GM19238 (cell line): ENCODE data around the gene NMRK2.
"Not testable (repeated sequence)": the region's sequence is repeated elsewhere in the genome, so short reads cannot be mapped to it uniquely, and the experiment has no call there.

ENCODE experiments used
- DNase-seq: peaks from one replicate; pipeline ENCODE4 v3.0.0; 2011; ENCODE audit warnings: low spot score; ENCODE audit not compliant: insufficient read length

The NMRK2 gene

GRCh38 chr19:3932931-3933810 is at the start of gene NMRK2:
Gene NMRK2 (plus strand): TSS chr19:3933069. CDS start chr19:3933672, 603 bp downstream.
- no peak for DNase-seq

- no peak for DNase-seq
These were observed 42.3 kb upstream of the NMRK2 start for GRCh38 chr19:3890591-3890990.

- no peak for DNase-seq
These were observed 39.2 kb upstream of the NMRK2 start for GRCh38 chr19:3893509-3894179.

GRCh38 chr19:3894959-3895358 is 37.9 kb upstream of the NMRK2 start:
- not testable (repeated sequence) for DNase-seq

- no peak for DNase-seq
These were observed 37.1 kb upstream of the NMRK2 start for GRCh38 chr19:3895788-3896187.

- DNase-seq, result no peak
These were observed 34.9 kb upstream of the NMRK2 start for GRCh38 chr19:3897936-3898335.

GRCh38 chr19:3898426-3898825 is 34.4 kb upstream of the NMRK2 start:
- no peak for DNase-seq

- DNase-seq, result no peak
These were observed 33.2 kb upstream of the NMRK2 start for GRCh38 chr19:3899531-3900294.

GRCh38 chr19:3902317-3902973 is 30.4 kb upstream of the NMRK2 start:
- no peak for DNase-seq

GRCh38 chr19:3904233-3904632 is 28.6 kb upstream of the NMRK2 start:
- DNase-seq, result no peak

GRCh38 chr19:3907626-3908265 is 25.1 kb upstream of the NMRK2 start:
- DNase-seq, result no peak

GRCh38 chr19:3908266-3909054 is 24.4 kb upstream of the NMRK2 start:
- DNase-seq, result no peak

GRCh38 chr19:3910105-3910504 is 22.8 kb upstream of the NMRK2 start:
- DNase-seq, result no peak

- DNase-seq, result no peak
These were observed 18.7 kb upstream of the NMRK2 start for GRCh38 chr19:3914199-3914598.

- DNase-seq, result no peak
These were observed 16.8 kb upstream of the NMRK2 start for GRCh38 chr19:3916033-3916432.

GRCh38 chr19:3919793-3920192 is 13.1 kb upstream of the NMRK2 start:
- no peak for DNase-seq

GRCh38 chr19:3923096-3923758 is 9.6 kb upstream of the NMRK2 start:
- no peak for DNase-seq

- no peak for DNase-seq
These were observed 9.0 kb upstream of the NMRK2 start for GRCh38 chr19:3923912-3924311.

- no peak for DNase-seq
These were observed 1.8 kb upstream of the NMRK2 start for GRCh38 chr19:3931041-3931440.
